Limb (tissue), 2 donors: Measurements from ENCODE around the gene ZNF608.

Source experiments
- DNase-seq, 2 donors: peaks; one replicate each; pipeline ENCODE4 v3.0.0-alpha.2; 2016; ENCODE audit errors: extremely low spot score in 2 of 2

ZNF608 gene

GRCh38 chr5:124738681-124739633 lies 7.5 kb downstream of the ZNF608 start:
- DNase-seq: no peak

GRCh38 chr5:124737651-124738050 lies 8.8 kb downstream of the ZNF608 start:
- no peak for DNase-seq

GRCh38 chr5:124736805-124737188 lies 9.6 kb downstream of the ZNF608 start:
- no peak for DNase-seq

GRCh38 chr5:124736082-124736804 lies 10.2 kb downstream of the ZNF608 start:
- no peak for DNase-seq

GRCh38 chr5:124735169-124735858 lies 11.1 kb downstream of the ZNF608 start:
- DNase-seq: peak; percentile 63 to 81

GRCh38 chr5:124734574-124735168 lies 11.8 kb downstream of the ZNF608 start:
- DNase-seq: no peak

- DNase-seq: no peak
Observed at GRCh38 chr5:124733329-124733650, 13.1 kb downstream of the ZNF608 start.

GRCh38 chr5:124732428-124733328 lies 13.8 kb downstream of the ZNF608 start:
- no peak for DNase-seq

- DNase-seq: no peak
Observed at GRCh38 chr5:124730381-124730780, 16.1 kb downstream of the ZNF608 start.

GRCh38 chr5:124729720-124730359 lies 16.6 kb downstream of the ZNF608 start:
- DNase-seq: no peak

- no peak for DNase-seq
Observed at GRCh38 chr5:124728968-124729332, 17.5 kb downstream of the ZNF608 start.

- no peak for DNase-seq
Observed at GRCh38 chr5:124728331-124728967, 18.0 kb downstream of the ZNF608 start.

- DNase-seq: no peak
Observed at GRCh38 chr5:124726631-124727362, 19.6 kb downstream of the ZNF608 start.

GRCh38 chr5:124725622-124726258 lies 20.7 kb downstream of the ZNF608 start:
- no peak for DNase-seq

- no peak for DNase-seq
Observed at GRCh38 chr5:124725040-124725434, 21.4 kb downstream of the ZNF608 start.

GRCh38 chr5:124724357-124725039 lies 21.9 kb downstream of the ZNF608 start:
- no peak for DNase-seq

GRCh38 chr5:124721229-124721735 lies 25.2 kb downstream of the ZNF608 start:
- no peak for DNase-seq

- no peak for DNase-seq
Observed at GRCh38 chr5:124720593-124720992, 25.8 kb downstream of the ZNF608 start.
